Panc1 (cell line): Measurements from ENCODE around the gene CDC25B. TPM values are rescaled to one million over a fixed set of nuclear protein-coding genes. Genes with fewer than 3 reads are reported as not detected.

ENCODE experiments used
- ATAC-seq: fragments of 200-7000 bp; cut with Tn5 transposase; 2 replicates; pipeline ENCODE4 v1.9.1; 2020; ENCODE audit warnings: mild to moderate bottlenecking, moderate library complexity
- BruUV-seq: library from RNA; stranded (reverse); fragments of 400-500 nt; replicated peaks from 2 replicates; lab custom pipeline; 2021; lab: Mats Ljungman, UMichigan
- CTCF ChIA-PET: fragments of 300-600 bp; sonication (Branson Sonifier 250); formaldehyde crosslinking; loops from one replicate; lab custom pipeline; 2022; ENCODE audit warnings: antibody characterized with exemption; lab: Charles Lee
- POLR2A ChIA-PET: fragments of 300-600 bp; sonication (Branson Sonifier 250); formaldehyde crosslinking; loops from one replicate; lab custom pipeline; 2022; ENCODE audit warnings: antibody characterized with exemption; lab: Charles Lee
- DNase-seq: peaks from one replicate; pipeline ENCODE4 v3.0.0-alpha.2; 2010; ENCODE audit warnings: low read depth, low spot score
- H3K27ac ChIP-seq: 2 replicates; pipeline ENCODE4 v1.5.1; 2011; ENCODE audit warnings: mild to moderate bottlenecking, low read length, inconsistent platforms
- H3K27me3 ChIP-seq: fragments of 200-500 bp; sonication (Bioruptor generic); 2 replicates; pipeline ENCODE4 v1.6.0; 2014; ENCODE audit warnings: low read length, inconsistent platforms; ENCODE audit not compliant: control insufficient read depth, insufficient read depth
- H3K36me3 ChIP-seq: fragments of 200-500 bp; sonication (Bioruptor generic); 2 replicates; pipeline ENCODE4 v1.5.1; 2014; ENCODE audit warnings: inconsistent platforms, mild to moderate bottlenecking, low read length, moderate library complexity; ENCODE audit not compliant: control insufficient read depth, insufficient read depth
- H3K4me1 ChIP-seq: 2 replicates; pipeline ENCODE4 v1.5.1; 2011; ENCODE audit warnings: inconsistent platforms, mild to moderate bottlenecking, low read length, moderate library complexity; ENCODE audit not compliant: control insufficient read depth, insufficient read depth
- H3K4me3 ChIP-seq, 2 experiments: 2 replicates each; pipeline ENCODE4 v1.5.1; 2011 to 2012; ENCODE audit warnings: low read depth in 2 of 2, low read length in 2 of 2, mild to moderate bottlenecking in 2 of 2, inconsistent platforms in 1 of 2, moderate library complexity in 1 of 2
- H3K9me3 ChIP-seq: fragments of 200-500 bp; sonication (Bioruptor generic); 2 replicates; pipeline ENCODE4 v1.5.1; 2014; ENCODE audit warnings: low read depth, mild to moderate bottlenecking, inconsistent platforms, low read length, moderate library complexity; ENCODE audit not compliant: control insufficient read depth, insufficient read depth
- POLR2AphosphoS5 ChIP-seq: IDR thresholded peaks from 2 replicates; pipeline ENCODE4 v1.6.1; 2012; ENCODE audit warnings: mild to moderate bottlenecking, low read depth, low read length, moderate library complexity
- SIN3A ChIP-seq: IDR thresholded peaks from 2 replicates; pipeline ENCODE4 v1.6.1; 2012; ENCODE audit warnings: low read depth, mild to moderate bottlenecking, low read length, moderate library complexity, borderline replicate concordance; ENCODE audit not compliant: insufficient read depth
- TCF7L2 ChIP-seq: IDR thresholded peaks from 2 replicates; pipeline ENCODE4 v1.6.1; 2011; ENCODE audit warnings: mild to moderate bottlenecking, low read depth, low read length, inconsistent platforms
- in situ Hi-C: cut with HindIII; loops from 2 replicates; pipeline ENCODE4 v1.10.0; 2016; ENCODE audit warnings: low sequenced_read_pairs, low pct_unique_long_range_greater_than_20kb
- intact Hi-C: fragments of 100-400 bp; cut with micrococcal nuclease; formaldehyde crosslinking; loops from one replicate; pipeline ENCODE4 v1.10.0; 2022; ENCODE audit not compliant: unreplicated experiment
- total RNA-seq: library from RNA; stranded (reverse); gene quantifications from one replicate; pipeline ENCODE4 v1.2.1, GENCODE V29; 2021; ENCODE audit not compliant: unreplicated experiment
- TF ChIP-seq, protein P1 (sequence below): fragments of 450-650 bp; IDR thresholded peaks from 2 replicates; pipeline ENCODE4 v1.5.1; 2017; ENCODE audit warnings: mild to moderate bottlenecking
- TF ChIP-seq, protein P2 (sequence below), 2 experiments: IDR thresholded peaks; 2 replicates each; pipeline ENCODE4 v1.6.1; 2011 to 2012; ENCODE audit warnings: low read depth in 2 of 2, control low read depth in 1 of 2, low read length in 1 of 2, mild to moderate bottlenecking in 1 of 2, moderate library complexity in 1 of 2; ENCODE audit not compliant: insufficient read depth in 1 of 2

Gene CDC25B
- total RNA-seq, 1 experiment from 2014 or later, result 170 TPM

DNA sequence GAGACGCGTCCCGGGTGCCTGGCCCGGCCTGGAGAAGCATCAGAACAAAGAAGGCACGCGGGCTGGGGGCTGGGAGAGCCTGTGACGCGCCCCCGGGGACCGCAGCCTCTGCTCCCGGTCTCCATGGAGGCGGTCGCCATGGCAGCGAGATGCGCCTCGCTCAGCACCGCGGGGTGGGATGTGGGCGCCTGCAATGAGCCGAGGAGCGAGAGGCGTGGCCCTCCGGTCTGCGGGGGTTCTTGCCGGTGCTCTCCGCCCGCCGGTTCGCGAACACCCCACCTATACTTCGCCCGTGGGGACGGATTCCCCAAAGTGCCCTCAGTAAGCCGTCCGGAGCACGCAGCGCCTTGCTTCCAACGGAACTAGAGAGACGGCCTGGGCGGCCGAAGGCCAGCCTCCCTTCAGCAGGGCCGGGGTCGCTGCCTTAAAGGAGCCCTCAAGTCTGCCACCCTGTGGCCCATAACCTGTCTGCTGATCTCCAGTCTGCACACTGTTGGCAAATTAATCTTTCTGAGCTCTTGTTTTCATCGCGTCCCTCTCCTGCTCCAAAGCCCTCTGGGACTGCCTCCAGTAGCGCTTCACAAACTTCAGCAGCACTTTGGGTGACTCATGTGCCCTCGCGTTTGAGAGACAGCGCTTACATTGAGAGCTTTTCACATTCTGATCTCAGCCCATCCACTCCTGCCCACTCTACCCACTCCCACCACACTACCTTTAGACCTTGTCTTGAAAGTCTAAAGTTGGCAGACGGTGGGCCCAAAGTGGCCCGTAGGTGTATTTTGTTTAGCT lies 27.6 kb upstream of the CDC25B start:
- Histone ChIP-seq H3K4me1 (peaks cover 19% of the 10 kb centered on the region), H3K27ac (peak overlapping the region; percentile 90), H3K36me3 (no peaks in the 10 kb centered on the region; the same call in 1 of the 2 replicates), H3K27me3 (no peaks in the 10 kb centered on the region), H3K4me3 (peak overlapping the region; percentile 86 to 89), H3K9me3 (no peaks in the 10 kb centered on the region)
- CTCF ChIA-PET, result interaction anchor here (1.0 to 2.1 kb wide), 7 partner anchors 10 to 91 kb away, joined by 3 to 10 read pairs (median 5); no protein-coding TSS in a partner anchor
- in situ Hi-C loops, result no loop called here
- intact Hi-C loops, result loop anchor here (5.0 kb wide), 1 partner anchor 91 kb away; no protein-coding TSS in a partner anchor
- POLR2A ChIA-PET, result interaction anchor here (0.5 to 1.0 kb wide), 3 partner anchors 14 to 92 kb away, joined by 3 read pairs; no protein-coding TSS in a partner anchor
- no peak for TF ChIP-seq TCF7L2
- TF ChIP-seq, protein P1, sequence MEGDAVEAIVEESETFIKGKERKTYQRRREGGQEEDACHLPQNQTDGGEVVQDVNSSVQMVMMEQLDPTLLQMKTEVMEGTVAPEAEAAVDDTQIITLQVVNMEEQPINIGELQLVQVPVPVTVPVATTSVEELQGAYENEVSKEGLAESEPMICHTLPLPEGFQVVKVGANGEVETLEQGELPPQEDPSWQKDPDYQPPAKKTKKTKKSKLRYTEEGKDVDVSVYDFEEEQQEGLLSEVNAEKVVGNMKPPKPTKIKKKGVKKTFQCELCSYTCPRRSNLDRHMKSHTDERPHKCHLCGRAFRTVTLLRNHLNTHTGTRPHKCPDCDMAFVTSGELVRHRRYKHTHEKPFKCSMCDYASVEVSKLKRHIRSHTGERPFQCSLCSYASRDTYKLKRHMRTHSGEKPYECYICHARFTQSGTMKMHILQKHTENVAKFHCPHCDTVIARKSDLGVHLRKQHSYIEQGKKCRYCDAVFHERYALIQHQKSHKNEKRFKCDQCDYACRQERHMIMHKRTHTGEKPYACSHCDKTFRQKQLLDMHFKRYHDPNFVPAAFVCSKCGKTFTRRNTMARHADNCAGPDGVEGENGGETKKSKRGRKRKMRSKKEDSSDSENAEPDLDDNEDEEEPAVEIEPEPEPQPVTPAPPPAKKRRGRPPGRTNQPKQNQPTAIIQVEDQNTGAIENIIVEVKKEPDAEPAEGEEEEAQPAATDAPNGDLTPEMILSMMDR, result peak; percentile 78; the same call in 1 of the 2 replicates
- TF ChIP-seq, protein P2, sequence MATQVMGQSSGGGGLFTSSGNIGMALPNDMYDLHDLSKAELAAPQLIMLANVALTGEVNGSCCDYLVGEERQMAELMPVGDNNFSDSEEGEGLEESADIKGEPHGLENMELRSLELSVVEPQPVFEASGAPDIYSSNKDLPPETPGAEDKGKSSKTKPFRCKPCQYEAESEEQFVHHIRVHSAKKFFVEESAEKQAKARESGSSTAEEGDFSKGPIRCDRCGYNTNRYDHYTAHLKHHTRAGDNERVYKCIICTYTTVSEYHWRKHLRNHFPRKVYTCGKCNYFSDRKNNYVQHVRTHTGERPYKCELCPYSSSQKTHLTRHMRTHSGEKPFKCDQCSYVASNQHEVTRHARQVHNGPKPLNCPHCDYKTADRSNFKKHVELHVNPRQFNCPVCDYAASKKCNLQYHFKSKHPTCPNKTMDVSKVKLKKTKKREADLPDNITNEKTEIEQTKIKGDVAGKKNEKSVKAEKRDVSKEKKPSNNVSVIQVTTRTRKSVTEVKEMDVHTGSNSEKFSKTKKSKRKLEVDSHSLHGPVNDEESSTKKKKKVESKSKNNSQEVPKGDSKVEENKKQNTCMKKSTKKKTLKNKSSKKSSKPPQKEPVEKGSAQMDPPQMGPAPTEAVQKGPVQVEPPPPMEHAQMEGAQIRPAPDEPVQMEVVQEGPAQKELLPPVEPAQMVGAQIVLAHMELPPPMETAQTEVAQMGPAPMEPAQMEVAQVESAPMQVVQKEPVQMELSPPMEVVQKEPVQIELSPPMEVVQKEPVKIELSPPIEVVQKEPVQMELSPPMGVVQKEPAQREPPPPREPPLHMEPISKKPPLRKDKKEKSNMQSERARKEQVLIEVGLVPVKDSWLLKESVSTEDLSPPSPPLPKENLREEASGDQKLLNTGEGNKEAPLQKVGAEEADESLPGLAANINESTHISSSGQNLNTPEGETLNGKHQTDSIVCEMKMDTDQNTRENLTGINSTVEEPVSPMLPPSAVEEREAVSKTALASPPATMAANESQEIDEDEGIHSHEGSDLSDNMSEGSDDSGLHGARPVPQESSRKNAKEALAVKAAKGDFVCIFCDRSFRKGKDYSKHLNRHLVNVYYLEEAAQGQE (IDR thresholded peaks at IDR 0.05; ENCODE audit: insufficient read depth in 1 of 2, low read depth in 2 of 2, low read length in 1 of 2), result no peak
- ATAC-seq (peak; percentile 73), DNase-seq (peak; percentile 58)
- TSS peak; percentile 67 for BruUV-seq

DNA sequence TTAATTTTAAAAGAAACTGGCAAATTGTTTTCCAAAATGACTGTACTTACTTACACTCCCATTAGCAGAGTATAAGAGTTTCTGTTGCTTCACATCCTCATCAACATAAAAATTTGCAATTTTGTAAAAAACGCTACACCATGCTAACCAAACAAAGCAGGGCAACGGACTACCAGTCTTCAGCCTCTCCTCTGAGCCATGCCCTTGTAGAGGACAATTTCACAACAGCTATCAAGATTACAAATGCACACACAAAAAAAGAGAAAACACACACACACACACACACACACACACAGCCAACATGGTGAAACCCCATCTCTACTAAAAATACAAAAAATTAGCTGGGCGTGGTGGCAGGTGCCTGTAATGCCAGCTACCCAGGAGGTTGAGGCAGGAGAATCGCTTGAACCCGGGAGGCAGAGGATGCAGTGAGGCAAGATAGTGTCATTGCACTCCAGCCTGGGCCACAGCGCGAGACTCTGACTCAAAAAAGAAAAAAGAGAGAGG lies 24.5 kb upstream of the CDC25B start:
- BruUV-seq, result no TSS peak
- intact Hi-C loops (no loop called here), in situ Hi-C loops (no loop called here)
- H3K27me3 ChIP-seq, result no peaks in the 10 kb centered on the region
- no peak overlapping the region for H3K4me3 ChIP-seq
- CTCF ChIA-PET, result interaction anchor here (0.6 kb wide), 1 partner anchor 79 kb away, joined by 3 read pairs; no protein-coding TSS in a partner anchor
- no peaks in the 10 kb centered on the region; the same call in 1 of the 2 replicates for H3K36me3 ChIP-seq
- TF ChIP-seq POLR2AphosphoS5 (no peak), TCF7L2 (no peak), SIN3A (no peak)
- TF ChIP-seq, protein P2 (IDR thresholded peaks at IDR 0.05; ENCODE audit: insufficient read depth in 1 of 2, low read depth in 2 of 2, low read length in 1 of 2), result no peak
- TF ChIP-seq, protein P1, result no peak
- no peak overlapping the region for H3K27ac ChIP-seq
- DNase-seq (no peak), ATAC-seq (no peak)
- peaks cover 11% of the 10 kb centered on the region for H3K4me1 ChIP-seq
- no peaks in the 10 kb centered on the region for H3K9me3 ChIP-seq
- POLR2A ChIA-PET, result interaction anchor here (1.0 kb wide), 1 partner anchor 78 kb away, joined by 3 read pairs; no protein-coding TSS in a partner anchor
